ENCODE measurements around the gene CHD5.

DNA sequence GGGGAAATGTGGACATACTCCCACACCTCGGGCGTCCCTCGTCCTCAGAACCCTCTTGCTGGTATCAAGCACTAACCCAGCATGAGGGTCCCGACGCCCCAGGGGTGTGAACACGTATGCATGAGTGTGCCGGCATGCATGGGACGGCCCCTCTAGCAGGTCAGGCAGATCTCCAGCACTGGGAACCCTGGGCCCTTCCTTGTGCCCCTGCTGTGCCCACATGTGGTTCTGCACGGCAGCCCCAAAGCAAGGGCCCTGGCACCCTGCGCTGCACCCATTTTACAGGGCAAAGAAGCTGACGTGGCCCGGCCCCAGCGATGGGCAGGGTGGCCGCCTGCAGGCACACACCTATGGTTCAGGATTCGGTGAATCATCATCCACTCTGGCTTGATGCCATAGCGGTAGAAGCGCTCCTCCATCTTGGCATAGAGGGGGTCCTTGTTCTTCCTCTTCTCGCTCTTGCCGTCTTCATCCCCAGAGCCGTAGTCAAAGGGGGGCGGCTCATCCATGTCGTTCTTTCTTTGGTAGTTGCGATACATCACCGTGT, 34.2 kb downstream of the CHD5 start:
- TF ChIP-seq POLR2AphosphoS5 (IDR thresholded peaks at IDR 0.05; ENCODE audit: low read depth, low read length) (no peak), POLR2A (IDR thresholded peaks at IDR 0.05; ENCODE audit: low read depth, low read length) (no peak)

Data from GM12891 (cell line).